IMR-90 (cell line): ENCODE measurements around the gene MAST3. TPM values are rescaled to one million over a fixed set of nuclear protein-coding genes. Genes with fewer than 3 reads are reported as not detected.

Source experiments
- ATAC-seq: fragments of 200-7000 bp; cut with Tn5 transposase; 2 replicates; pipeline ENCODE4 v1.9.1; 2020; ENCODE audit warnings: low read depth, mild to moderate bottlenecking, moderate library complexity
- BruUV-seq: library from RNA; stranded (reverse); fragments of 400-500 nt; replicated peaks from 2 replicates; lab custom pipeline; 2021; lab: Mats Ljungman, UMichigan
- CTCF ChIA-PET: fragments of 300-600 bp; formaldehyde crosslinking; extraction: SDS; loops from one replicate; lab custom pipeline; 2021; ENCODE audit warnings: antibody characterized with exemption; lab: Yijun Ruan, JAX
- POLR2A ChIA-PET: fragments of 300-600 bp; sonication (Branson Sonifier 250); formaldehyde crosslinking; loops from one replicate; lab custom pipeline; 2022; ENCODE audit warnings: antibody characterized with exemption; ENCODE audit not compliant: unreplicated experiment; lab: Charles Lee
- DNase-seq: peaks from one replicate; pipeline ENCODE4 v3.0.0; 2013
- H2AFZ ChIP-seq: replicated peaks from 2 replicates; pipeline ENCODE3; 2013; ENCODE audit warnings: low read length, mild to moderate bottlenecking; ENCODE audit not compliant: poor library complexity
- H2AK5ac ChIP-seq: 2 replicates; pipeline ENCODE4 v1.6.1; 2013; ENCODE audit warnings: low read depth, low read length, inconsistent platforms
- H2AK9ac ChIP-seq: replicated peaks from 2 replicates; pipeline ENCODE3; 2013; ENCODE audit warnings: mild to moderate bottlenecking, low read depth, low read length, moderate library complexity; ENCODE audit not compliant: poor library complexity
- H2BK120ac ChIP-seq: 2 replicates; pipeline ENCODE4 v1.6.1; 2013; ENCODE audit warnings: low read depth, low read length, inconsistent platforms
- H2BK15ac ChIP-seq: 3 replicates; pipeline ENCODE4 v1.6.1; 2013; ENCODE audit warnings: low read depth, low read length, inconsistent platforms
- H2BK20ac ChIP-seq: 2 replicates; pipeline ENCODE4 v1.6.1; 2013; ENCODE audit warnings: low read depth, mild to moderate bottlenecking, inconsistent platforms, low read length, moderate library complexity
- H2BK5ac ChIP-seq: 2 replicates; pipeline ENCODE4 v1.6.1; 2013; ENCODE audit warnings: mild to moderate bottlenecking, low read depth, low read length, inconsistent platforms; ENCODE audit not compliant: poor library complexity, severe bottlenecking
- H3K14ac ChIP-seq: replicated peaks from 2 replicates; pipeline ENCODE4 v1.6.1; 2013; ENCODE audit warnings: low read depth, low read length, inconsistent platforms
- H3K18ac ChIP-seq: 2 replicates; pipeline ENCODE4 v1.6.1; 2013; ENCODE audit warnings: low read depth, low read length, control low read depth
- H3K23ac ChIP-seq: 2 replicates; pipeline ENCODE4 v1.6.1; 2013; ENCODE audit warnings: low read depth, low read length, inconsistent platforms
- H3K27ac ChIP-seq: 2 replicates; pipeline ENCODE4 v1.5.1; 2013; ENCODE audit warnings: mild to moderate bottlenecking, control low read depth, low read length; ENCODE audit not compliant: insufficient read depth
- H3K27me3 ChIP-seq: 2 replicates; pipeline ENCODE4 v1.6.1; 2013; ENCODE audit warnings: low read length; ENCODE audit not compliant: control insufficient read depth, insufficient read depth
- H3K36me3 ChIP-seq: 2 replicates; pipeline ENCODE4 v1.6.1; 2013; ENCODE audit warnings: low read length, mixed read lengths; ENCODE audit not compliant: control insufficient read depth, insufficient read depth
- H3K4ac ChIP-seq: 2 replicates; pipeline ENCODE4 v1.6.1; 2013; ENCODE audit warnings: low read depth, low read length, inconsistent platforms
- H3K4me1 ChIP-seq: 2 replicates; pipeline ENCODE4 v1.6.1; 2013; ENCODE audit warnings: low read length, mixed read lengths; ENCODE audit not compliant: control insufficient read depth, insufficient read depth
- H3K4me2 ChIP-seq: 2 replicates; pipeline ENCODE4 v1.6.1; 2013; ENCODE audit warnings: low read depth, mild to moderate bottlenecking, control low read depth, low read length, moderate library complexity
- H3K4me3 ChIP-seq: 2 replicates; pipeline ENCODE4 v1.5.1; 2013; ENCODE audit warnings: low read depth, mild to moderate bottlenecking, control low read depth, low read length, moderate library complexity; ENCODE audit not compliant: insufficient read depth
- H3K56ac ChIP-seq: 2 replicates; pipeline ENCODE4 v1.6.1; 2013; ENCODE audit warnings: low read length, inconsistent platforms; ENCODE audit not compliant: insufficient read depth; ENCODE audit errors: extremely low read depth
- H3K79me1 ChIP-seq, 2 experiments: 2 replicates each; pipeline ENCODE4 v1.6.1; 2013; ENCODE audit warnings: low read length in 2 of 2, inconsistent platforms in 1 of 2, low read depth in 1 of 2
- H3K9ac ChIP-seq: 2 replicates; pipeline ENCODE4 v1.6.1; 2013; ENCODE audit warnings: low read depth, low read length, control low read depth
- H3K9me1 ChIP-seq: 2 replicates; pipeline ENCODE4 v1.6.1; 2013; ENCODE audit warnings: low read length, inconsistent platforms; ENCODE audit not compliant: insufficient read depth
- H3K9me3 ChIP-seq: 2 replicates; pipeline ENCODE4 v1.6.1; 2013; ENCODE audit warnings: low read length; ENCODE audit not compliant: control insufficient read depth, insufficient read depth
- H4K20me1 ChIP-seq: 2 replicates; pipeline ENCODE4 v1.6.1; 2013; ENCODE audit warnings: low read length, inconsistent platforms; ENCODE audit not compliant: insufficient read depth
- H4K5ac ChIP-seq: 2 replicates; pipeline ENCODE4 v1.6.1; 2013; ENCODE audit warnings: mild to moderate bottlenecking, low read depth, low read length, control low read depth
- H4K8ac ChIP-seq, 2 experiments: 2 replicates each; pipeline ENCODE4 v1.6.1; 2013; ENCODE audit warnings: low read depth in 2 of 2, low read length in 2 of 2, control low read depth in 1 of 2, inconsistent platforms in 1 of 2
- H4K91ac ChIP-seq: 2 replicates; pipeline ENCODE4 v1.6.1; 2013; ENCODE audit warnings: low read depth, low read length, inconsistent platforms; ENCODE audit not compliant: insufficient read depth
- FOS ChIP-seq: fragments of 150-350 bp; IDR thresholded peaks from 2 replicates; pipeline ENCODE4 v1.6.1; 2016; ENCODE audit warnings: low read depth, low read length
- WGBS, 2 experiments: methylation state at CpG; one replicate each; pipeline versions ENCODE4 v1.1.5 to v1.1.7; 2013; ENCODE audit warnings: missing lambda C conversion rate in 2 of 2; ENCODE audit not compliant: insufficient read length in 1 of 2; ENCODE audit errors: extremely low coverage in 2 of 2; 5-methylcytosine and 5-hydroxymethylcytosine counted together
- dilution Hi-C: fragments of 300-500 bp; cut with HindIII; formaldehyde crosslinking; loops from one replicate; pipeline ENCODE4 v1.14.3; 2018; ENCODE audit warnings: low sequenced_read_pairs; ENCODE audit not compliant: unreplicated experiment
- in situ Hi-C: fragments of 300-500 bp; cut with MboI; formaldehyde crosslinking; loops from 3 replicates; pipeline ENCODE4 v1.14.3; 2019; ENCODE audit warnings: low sequenced_read_pairs, inconsistent platforms, mixed read lengths
- intact Hi-C: fragments of 100-400 bp; cut with micrococcal nuclease; formaldehyde crosslinking; loops from 2 replicates; pipeline ENCODE4 v1.10.0; 2022
- polyA plus RNA-seq, 3 experiments: library from polyadenylated mRNA; depleted of rRNA; stranded (reverse); fragments of >200 nt; gene quantifications; 2 replicates each; pipeline ENCODE4 v1.2.3, GENCODE V29; 2012; ENCODE audit warnings: low replicate concordance in 1 of 3
- total RNA-seq: library from RNA; depleted of rRNA; stranded (reverse); fragments of >200 nt; gene quantifications from 2 replicates; pipeline ENCODE4 v1.2.3, GENCODE V29; 2012

MAST3 gene
- total and polyA plus RNA-seq, 2 of the 4 experiments (the other 2 are of a cell fraction): 1.3 to 4.3 TPM

DNA sequence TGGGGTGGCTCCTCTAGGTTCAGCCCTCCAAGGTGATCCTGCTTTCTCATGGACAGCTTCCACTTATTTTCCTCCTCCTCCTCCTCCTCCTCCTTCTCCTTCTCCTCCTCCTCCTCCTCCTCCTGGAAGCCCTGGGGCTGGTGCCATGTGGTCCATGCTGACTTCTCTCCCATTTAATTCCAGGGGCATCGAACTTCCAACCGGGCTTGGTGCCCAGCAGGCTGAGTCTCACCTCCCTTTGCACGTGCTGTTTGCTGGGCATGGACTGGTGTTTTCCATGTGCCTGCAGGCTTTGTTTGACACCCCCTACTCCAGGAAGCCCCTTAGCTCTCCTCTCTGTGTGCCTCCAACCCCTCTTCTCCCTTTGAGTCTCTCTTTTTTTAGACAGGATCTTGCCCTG is 3.7 kb downstream of the MAST3 start:
- H2BK20ac ChIP-seq: no peak overlapping the region
- DNase-seq (no peak), ATAC-seq (no peak)
- no peak overlapping the region for H3K4me2 ChIP-seq
- CTCF ChIA-PET: no interaction called here
- no peak overlapping the region for H2AK5ac ChIP-seq
- H3K79me1 ChIP-seq: no peaks in the 10 kb centered on the region
- in situ Hi-C loops (no loop called here), intact Hi-C loops (no loop called here), dilution Hi-C loops (no loop called here)
- peaks cover 10% of the 10 kb centered on the region for H3K4me1 ChIP-seq
- H2AFZ ChIP-seq: no peak overlapping the region
- H3K4me3 ChIP-seq: no peak overlapping the region
- H2BK15ac ChIP-seq: no peak overlapping the region
- H2BK120ac ChIP-seq: no peak overlapping the region
- no peak overlapping the region for H3K56ac ChIP-seq
- H3K27me3 ChIP-seq: peaks cover 17% of the 10 kb centered on the region
- no peak overlapping the region for H3K14ac ChIP-seq
- no peak for TF ChIP-seq FOS
- H3K36me3 ChIP-seq: no peaks in the 10 kb centered on the region
- H3K23ac ChIP-seq: no peak overlapping the region
- H2BK5ac ChIP-seq: no peak overlapping the region
- no peak overlapping the region for H3K9ac ChIP-seq
- H3K18ac ChIP-seq: no peak overlapping the region
- H2AK9ac ChIP-seq: no peak overlapping the region
- 0 out of 2 replicates have a peak, but pooled peaks cover 3% of the 10 kb centered on the region for H3K9me1 ChIP-seq
- H4K5ac ChIP-seq: no peak overlapping the region
- no peak overlapping the region for H4K91ac ChIP-seq
- no peak overlapping the region for H4K8ac ChIP-seq
- no peak overlapping the region for H3K4ac ChIP-seq
- no CpG with 5 or more reads among the region's 3 CpGs for whole genome bisulfite sequencing, 2 experiments
- no peaks in the 10 kb centered on the region for H3K9me3 ChIP-seq
- H4K20me1 ChIP-seq: no peaks in the 10 kb centered on the region
- POLR2A ChIA-PET: no interaction called here
- no peak overlapping the region for H3K27ac ChIP-seq
- BruUV-seq: no TSS peak
